KMS-11 (cell line): ENCODE results near the gene SEMA3C.

Experiments used
- H2AFZ ChIP-seq: fragments of 200-600 bp; sonication (generic); 2 replicates; pipeline ENCODE4 v1.6.1; 2016; ENCODE audit warnings: antibody characterized with exemption, mixed run types, low read depth
- H3K27ac ChIP-seq: fragments of 200-600 bp; sonication (generic); 2 replicates; pipeline ENCODE4 v1.6.1; 2016; ENCODE audit warnings: mild to moderate bottlenecking, mixed run types
- H3K27me3 ChIP-seq: fragments of 200-600 bp; sonication (generic); 2 replicates; pipeline ENCODE4 v1.6.1; 2017; ENCODE audit warnings: mild to moderate bottlenecking, low read depth, mixed run types, moderate library complexity; ENCODE audit not compliant: insufficient read depth
- H3K36me3 ChIP-seq: fragments of 200-600 bp; sonication (generic); 2 replicates; pipeline ENCODE4 v1.6.1; 2017; ENCODE audit warnings: mild to moderate bottlenecking, mixed run types; ENCODE audit not compliant: insufficient read depth
- H3K4me1 ChIP-seq: fragments of 200-600 bp; sonication (generic); 2 replicates; pipeline ENCODE4 v1.6.1; 2016; ENCODE audit warnings: mild to moderate bottlenecking, low read depth, mixed run types; ENCODE audit not compliant: poor library complexity, severe bottlenecking
- H3K4me2 ChIP-seq: fragments of 200-600 bp; sonication (generic); 2 replicates; pipeline ENCODE4 v1.7.0; 2016; ENCODE audit warnings: mild to moderate bottlenecking, mixed run types
- H3K4me3 ChIP-seq: fragments of 200-600 bp; sonication (generic); IDR thresholded peaks from 2 replicates; pipeline ENCODE4 v1.6.1; 2017; ENCODE audit warnings: low read depth, low read length, mixed read lengths; ENCODE audit not compliant: insufficient read depth
- H3K79me2 ChIP-seq: fragments of 200-600 bp; sonication (generic); 2 replicates; pipeline ENCODE4 v1.6.1; 2016; ENCODE audit warnings: low read depth, mixed run types; ENCODE audit not compliant: insufficient read depth
- H3K9ac ChIP-seq: fragments of 200-600 bp; sonication (generic); 2 replicates; pipeline ENCODE4 v1.6.1; 2016; ENCODE audit warnings: mild to moderate bottlenecking, mixed run types
- H4K20me1 ChIP-seq: fragments of 200-600 bp; sonication (generic); 2 replicates; pipeline ENCODE4 v1.6.1; 2016; ENCODE audit warnings: mild to moderate bottlenecking, mixed run types; ENCODE audit not compliant: insufficient read depth
- TF ChIP-seq, protein P1 (sequence below): fragments of 200-600 bp; sonication (generic); conservative IDR thresholded peaks from 2 replicates; pipeline ENCODE4 v1.6.1; 2017; ENCODE audit warnings: low read depth, mild to moderate bottlenecking, antibody characterized with exemption, low read length, moderate library complexity, mixed read lengths

SEMA3C gene

DNA sequence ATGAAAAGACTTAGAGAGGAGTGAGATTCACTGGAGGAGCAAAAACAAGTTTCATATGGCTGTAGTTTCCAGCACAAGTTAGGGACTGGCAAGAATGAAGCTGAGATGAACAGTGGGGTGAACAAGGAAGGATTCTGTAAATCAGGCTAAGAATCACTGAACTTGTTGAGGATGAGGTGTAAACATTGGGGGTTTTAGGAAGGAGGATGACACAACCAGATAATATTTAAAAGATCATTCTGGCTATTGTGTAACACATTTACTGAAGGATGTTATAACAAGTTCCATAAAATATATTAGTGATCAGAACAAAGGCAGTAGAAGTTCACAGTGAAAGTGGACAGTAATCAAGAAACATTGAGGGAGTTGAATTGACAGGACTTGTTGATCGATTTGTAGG lies 211.5 kb downstream of the SEMA3C start:
- H3K27ac ChIP-seq, result no peak overlapping the region
- no peak overlapping the region for H3K4me3 ChIP-seq
- no peaks in the 10 kb centered on the region for H4K20me1 ChIP-seq
- TF ChIP-seq, protein P1, sequence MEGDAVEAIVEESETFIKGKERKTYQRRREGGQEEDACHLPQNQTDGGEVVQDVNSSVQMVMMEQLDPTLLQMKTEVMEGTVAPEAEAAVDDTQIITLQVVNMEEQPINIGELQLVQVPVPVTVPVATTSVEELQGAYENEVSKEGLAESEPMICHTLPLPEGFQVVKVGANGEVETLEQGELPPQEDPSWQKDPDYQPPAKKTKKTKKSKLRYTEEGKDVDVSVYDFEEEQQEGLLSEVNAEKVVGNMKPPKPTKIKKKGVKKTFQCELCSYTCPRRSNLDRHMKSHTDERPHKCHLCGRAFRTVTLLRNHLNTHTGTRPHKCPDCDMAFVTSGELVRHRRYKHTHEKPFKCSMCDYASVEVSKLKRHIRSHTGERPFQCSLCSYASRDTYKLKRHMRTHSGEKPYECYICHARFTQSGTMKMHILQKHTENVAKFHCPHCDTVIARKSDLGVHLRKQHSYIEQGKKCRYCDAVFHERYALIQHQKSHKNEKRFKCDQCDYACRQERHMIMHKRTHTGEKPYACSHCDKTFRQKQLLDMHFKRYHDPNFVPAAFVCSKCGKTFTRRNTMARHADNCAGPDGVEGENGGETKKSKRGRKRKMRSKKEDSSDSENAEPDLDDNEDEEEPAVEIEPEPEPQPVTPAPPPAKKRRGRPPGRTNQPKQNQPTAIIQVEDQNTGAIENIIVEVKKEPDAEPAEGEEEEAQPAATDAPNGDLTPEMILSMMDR, result no peak
- no peaks in the 10 kb centered on the region for H3K4me1 ChIP-seq
- no peak overlapping the region for H2AFZ ChIP-seq
- H3K4me2 ChIP-seq, result no peak overlapping the region
- H3K79me2 ChIP-seq, result no peaks in the 10 kb centered on the region
- H3K36me3 ChIP-seq, result no peaks in the 10 kb centered on the region
- H3K27me3 ChIP-seq, result no peaks in the 10 kb centered on the region
- no peak overlapping the region for H3K9ac ChIP-seq

DNA sequence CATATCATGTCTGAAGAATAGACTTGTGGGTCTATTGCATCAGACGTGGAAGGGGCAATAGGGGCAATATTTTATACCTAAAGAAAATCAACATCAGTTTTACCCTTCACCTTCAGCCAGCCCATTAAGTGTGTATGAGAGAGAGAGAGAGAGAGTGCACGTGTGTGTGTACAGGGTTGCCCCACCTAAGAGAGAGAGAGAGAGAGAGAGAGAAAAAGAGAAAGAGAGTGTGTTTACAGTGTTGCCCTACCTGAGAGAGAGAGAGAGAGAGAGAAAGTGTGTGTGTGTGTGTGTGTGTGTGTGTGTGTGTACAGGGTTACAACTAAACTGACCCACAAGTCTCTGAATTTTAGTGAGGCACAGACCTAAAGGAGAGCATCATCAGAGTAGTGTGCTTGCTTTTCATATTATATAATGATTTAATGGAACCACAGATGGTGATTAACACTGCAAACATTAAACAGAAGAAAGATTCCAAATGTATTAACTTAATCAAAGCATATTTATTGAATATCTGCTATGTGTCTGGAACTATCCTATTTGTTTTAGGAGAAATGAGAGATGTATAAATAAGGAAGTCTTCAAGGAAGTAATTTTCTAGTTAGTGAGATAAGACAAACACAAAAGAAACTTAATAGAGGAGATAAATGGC lies 213.6 kb downstream of the SEMA3C start:
- Histone ChIP-seq H3K27me3 (no peaks in the 10 kb centered on the region), H3K36me3 (no peaks in the 10 kb centered on the region), H3K27ac (no peak overlapping the region), H3K4me1 (no peaks in the 10 kb centered on the region), H2AFZ (no peak overlapping the region), H3K79me2 (no peaks in the 10 kb centered on the region), H3K9ac (no peak overlapping the region), H3K4me3 (no peak overlapping the region), H4K20me1 (no peaks in the 10 kb centered on the region), H3K4me2 (no peak overlapping the region)
- TF ChIP-seq, protein P1, result no peak

DNA sequence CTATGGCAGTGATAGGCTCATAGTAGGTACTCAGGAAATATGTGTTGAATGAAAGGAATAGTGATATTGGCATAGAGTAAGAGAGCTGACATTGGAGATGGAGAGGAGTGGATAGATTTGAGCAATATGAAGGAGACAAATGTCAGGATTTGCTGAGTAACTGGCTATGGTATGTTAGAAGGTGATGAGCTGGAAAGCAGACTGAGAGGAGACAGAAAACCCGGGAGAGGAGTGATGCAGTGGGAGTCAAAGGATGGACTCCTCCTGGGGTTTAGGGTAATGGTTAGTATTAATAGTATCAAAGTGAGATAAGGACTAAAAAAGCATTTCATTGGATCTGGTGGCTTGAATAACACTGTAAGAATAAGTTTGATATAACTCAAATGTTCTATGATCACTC lies 215.6 kb downstream of the SEMA3C start:
- Histone ChIP-seq H3K9ac (no peak overlapping the region), H3K79me2 (no peaks in the 10 kb centered on the region), H2AFZ (no peak overlapping the region), H3K27me3 (no peaks in the 10 kb centered on the region), H3K27ac (no peak overlapping the region), H3K4me2 (no peak overlapping the region), H4K20me1 (no peaks in the 10 kb centered on the region), H3K4me3 (no peak overlapping the region), H3K36me3 (no peaks in the 10 kb centered on the region), H3K4me1 (no peaks in the 10 kb centered on the region)
- TF ChIP-seq, protein P1, result no peak

DNA sequence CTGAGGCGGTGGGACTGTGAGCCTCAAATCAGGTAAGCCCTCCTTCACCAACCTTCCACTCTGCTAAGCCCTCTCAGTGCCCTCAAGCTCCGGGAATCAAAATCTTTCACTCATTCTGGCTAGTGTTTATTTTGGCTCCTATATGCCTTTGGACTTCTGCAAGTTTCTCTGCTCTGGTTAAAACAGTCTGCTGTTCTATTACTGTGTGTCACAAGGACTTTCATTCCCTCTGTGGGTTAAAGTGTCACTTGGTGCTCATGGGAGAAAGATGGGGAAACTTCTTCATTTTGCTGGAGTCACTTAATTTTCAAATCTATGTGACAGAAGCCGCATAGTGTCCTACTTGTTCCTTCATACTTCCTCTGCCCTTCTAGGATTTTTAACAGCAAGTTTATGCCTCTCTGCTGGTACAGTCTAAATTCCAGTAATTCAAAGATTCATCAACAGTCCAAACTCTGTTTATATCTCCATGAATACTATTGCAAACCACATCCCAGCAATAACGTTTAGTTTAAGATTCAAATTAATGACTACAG lies 219.1 kb downstream of the SEMA3C start:
- H3K4me3 ChIP-seq, result no peak overlapping the region
- no peaks in the 10 kb centered on the region for H3K27me3 ChIP-seq
- H2AFZ ChIP-seq, result no peak overlapping the region
- no peaks in the 10 kb centered on the region for H3K79me2 ChIP-seq
- H4K20me1 ChIP-seq, result no peaks in the 10 kb centered on the region
- no peaks in the 10 kb centered on the region for H3K36me3 ChIP-seq
- TF ChIP-seq, protein P1, result no peak
- no peaks in the 10 kb centered on the region for H3K4me1 ChIP-seq
- no peak overlapping the region for H3K9ac ChIP-seq
- no peak overlapping the region for H3K4me2 ChIP-seq
- no peak overlapping the region for H3K27ac ChIP-seq
